Islet of Langerhans (tissue), 1 donor: Measurements from ENCODE around the gene GPBP1.
"Not testable (repeated sequence)": the region's sequence is repeated elsewhere in the genome, so short reads cannot be mapped to it uniquely, and the experiment has no call there.

Source experiments
- FAIRE-seq: peaks from one replicate; lab custom pipeline; 2011; peaks lifted over from hg19 to GRCh38; lab: Jason Lieb, UNC

The GPBP1 gene

GRCh38 chr5:57177479-57178156 is 3.8 kb downstream of the GPBP1 start:
- FAIRE-seq, result no peak

DNA sequence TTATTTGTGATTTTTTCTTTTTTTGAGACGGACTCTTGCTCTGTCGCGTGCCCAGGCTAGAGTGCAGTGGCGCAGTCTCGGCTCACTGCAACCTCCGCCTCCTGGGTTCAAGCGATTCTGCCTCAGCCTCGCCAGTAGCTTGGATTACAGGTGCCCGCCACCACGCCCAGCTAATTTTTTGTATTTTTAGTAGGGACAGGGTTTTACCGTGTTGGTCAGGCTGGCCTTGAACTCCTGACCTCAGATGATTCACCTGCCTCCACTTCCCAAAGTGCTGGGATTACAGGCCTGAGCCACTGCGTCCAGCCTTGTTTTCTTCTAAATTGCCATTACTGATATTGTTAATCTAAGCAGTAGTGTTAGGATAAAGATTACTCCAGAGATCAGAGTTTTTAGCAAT is 4.4 kb downstream of the GPBP1 start:
- not testable (repeated sequence) for FAIRE-seq

- FAIRE-seq, result no peak
Observed at GRCh38 chr5:57179262-57180200, 5.7 kb downstream of the GPBP1 start.

- FAIRE-seq, result no peak
Observed at GRCh38 chr5:57181154-57181553, 7.3 kb downstream of the GPBP1 start.

- no peak for FAIRE-seq
Observed at GRCh38 chr5:57184322-57184721, 10.5 kb downstream of the GPBP1 start.

- FAIRE-seq, result no peak
Observed at GRCh38 chr5:57185313-57185712, 11.5 kb downstream of the GPBP1 start.

GRCh38 chr5:57186194-57186593 is 12.3 kb downstream of the GPBP1 start:
- no peak for FAIRE-seq

DNA sequence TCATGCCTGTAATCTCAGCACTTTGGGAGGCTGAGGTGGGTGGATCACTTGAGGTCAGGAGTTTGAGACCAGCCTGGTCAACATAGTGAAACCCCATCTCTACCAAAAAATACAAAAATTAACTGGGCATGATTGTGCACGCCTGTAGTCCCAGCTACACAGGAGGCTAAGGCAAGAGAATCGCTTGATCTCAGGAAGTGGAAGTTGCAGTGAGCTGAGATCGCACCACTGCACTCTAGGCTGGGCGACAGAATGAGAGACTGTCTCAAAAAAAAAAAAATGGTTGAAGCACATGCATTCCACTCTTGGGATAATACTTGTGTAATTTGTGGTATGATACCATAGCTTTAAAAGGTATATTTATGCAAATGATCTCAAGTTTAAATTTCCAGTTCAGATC is 14.1 kb downstream of the GPBP1 start:
- not testable (repeated sequence) for FAIRE-seq

GRCh38 chr5:57189515-57189914 is 15.7 kb downstream of the GPBP1 start:
- no peak for FAIRE-seq

DNA sequence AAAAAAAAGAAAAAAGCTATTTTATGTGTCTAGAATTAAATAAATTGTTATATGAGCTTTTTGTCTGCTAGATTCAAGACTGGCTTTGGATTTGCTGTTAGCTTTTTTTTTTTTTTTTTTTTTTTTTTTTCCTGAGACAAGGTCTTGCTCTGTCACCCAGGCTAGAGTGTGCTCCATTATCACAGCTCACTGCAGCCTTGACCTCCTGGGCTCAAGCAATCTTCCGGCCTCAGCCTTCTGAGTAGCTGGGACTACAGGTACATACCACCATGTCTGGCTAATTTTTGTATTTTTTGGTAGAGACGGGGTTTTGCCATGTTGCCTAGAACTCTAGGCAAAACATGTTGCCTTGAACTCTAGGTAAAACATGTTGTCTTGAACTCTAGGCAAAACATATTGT is 16.7 kb downstream of the GPBP1 start:
- no peak for FAIRE-seq

GRCh38 chr5:57191163-57191562 is 17.3 kb downstream of the GPBP1 start:
- no peak for FAIRE-seq

DNA sequence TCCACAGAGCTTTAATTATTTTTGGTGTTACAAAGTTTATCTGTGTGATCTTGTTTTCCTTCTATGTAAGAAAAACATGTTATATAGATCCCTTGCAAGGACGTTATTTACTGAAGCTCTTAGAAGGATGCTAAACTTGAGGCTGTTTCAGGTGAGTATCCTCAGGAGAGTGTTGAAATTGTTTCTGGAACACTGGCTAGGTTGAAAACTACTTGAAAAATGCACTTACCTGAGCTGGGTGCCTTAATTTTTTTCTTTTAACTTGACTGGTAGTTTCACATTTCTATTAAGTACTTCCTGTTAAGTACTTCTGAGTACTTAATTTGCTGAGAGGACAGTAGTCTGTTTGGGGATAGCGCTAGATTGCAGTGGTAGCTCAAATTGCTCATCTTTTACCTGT is 18.1 kb downstream of the GPBP1 start:
- no peak for FAIRE-seq

DNA sequence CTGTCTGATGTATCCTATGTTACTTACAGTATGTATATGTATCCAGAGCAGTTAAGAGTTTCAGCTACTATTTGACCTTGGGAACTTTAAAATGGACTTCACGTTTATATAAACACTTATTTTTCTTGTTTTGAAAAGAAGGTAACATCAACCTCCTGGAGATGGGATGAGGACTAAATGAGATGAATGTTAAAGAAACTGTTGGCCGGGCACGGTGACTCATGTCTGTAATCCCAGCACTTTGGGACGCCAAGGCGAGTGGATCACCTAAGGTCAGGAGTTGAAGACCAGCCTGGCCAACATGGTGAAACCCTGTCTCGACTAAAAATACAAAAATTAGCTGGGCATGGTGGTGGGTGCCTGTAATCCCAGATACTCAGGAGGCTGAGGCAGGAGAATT is 19.0 kb downstream of the GPBP1 start:
- FAIRE-seq, result not testable (repeated sequence)

- no peak for FAIRE-seq
Observed at GRCh38 chr5:57193757-57194413, 20.0 kb downstream of the GPBP1 start.

GRCh38 chr5:57194653-57195052 is 20.8 kb downstream of the GPBP1 start:
- FAIRE-seq, result no peak

- no peak for FAIRE-seq
Observed at GRCh38 chr5:57195060-57195459, 21.2 kb downstream of the GPBP1 start.

DNA sequence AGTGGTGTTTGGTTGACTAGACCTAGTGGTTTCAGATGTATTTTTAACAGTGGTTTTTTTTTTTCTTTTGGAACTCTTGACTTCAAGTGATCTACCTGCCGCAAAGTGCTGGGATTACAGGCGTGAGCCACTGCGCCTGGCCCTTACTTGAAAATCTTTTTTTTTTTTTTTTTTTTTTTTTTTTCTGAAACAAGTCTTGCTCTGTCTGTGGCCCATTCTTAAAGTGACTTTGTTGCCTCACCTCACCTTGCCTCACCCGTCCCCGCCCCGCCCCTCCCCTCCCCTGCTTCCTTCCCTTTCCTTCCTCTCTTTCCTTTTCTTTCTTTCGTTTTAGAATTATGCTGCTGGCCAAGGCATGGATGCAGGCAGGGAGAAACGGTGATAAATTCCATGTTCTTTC is 26.0 kb downstream of the GPBP1 start:
- no peak for FAIRE-seq

GRCh38 chr5:57202811-57203210 is 29.0 kb downstream of the GPBP1 start:
- FAIRE-seq, result no peak

GRCh38 chr5:57207007-57207653 is 33.3 kb downstream of the GPBP1 start:
- FAIRE-seq, result no peak

DNA sequence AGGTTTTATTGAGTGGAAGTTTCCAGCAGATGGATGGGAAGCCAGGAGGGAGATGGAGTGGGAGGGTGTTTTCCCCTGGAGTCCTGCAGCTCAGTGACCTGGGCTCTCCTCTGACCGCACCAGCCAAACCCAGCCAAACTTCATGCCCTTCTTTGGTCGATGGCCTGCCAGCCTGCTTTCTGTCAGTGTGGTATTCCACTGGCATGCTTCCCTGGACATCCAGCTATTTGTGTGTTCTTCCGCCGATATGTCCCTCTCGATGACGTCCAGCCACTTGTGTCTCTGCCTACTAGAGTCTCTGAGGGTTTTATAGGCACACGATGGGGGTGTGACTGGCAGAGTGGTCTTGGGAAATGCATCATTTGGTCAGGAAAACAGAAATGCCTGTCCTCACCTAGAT is 33.8 kb downstream of the GPBP1 start:
- no peak for FAIRE-seq

DNA sequence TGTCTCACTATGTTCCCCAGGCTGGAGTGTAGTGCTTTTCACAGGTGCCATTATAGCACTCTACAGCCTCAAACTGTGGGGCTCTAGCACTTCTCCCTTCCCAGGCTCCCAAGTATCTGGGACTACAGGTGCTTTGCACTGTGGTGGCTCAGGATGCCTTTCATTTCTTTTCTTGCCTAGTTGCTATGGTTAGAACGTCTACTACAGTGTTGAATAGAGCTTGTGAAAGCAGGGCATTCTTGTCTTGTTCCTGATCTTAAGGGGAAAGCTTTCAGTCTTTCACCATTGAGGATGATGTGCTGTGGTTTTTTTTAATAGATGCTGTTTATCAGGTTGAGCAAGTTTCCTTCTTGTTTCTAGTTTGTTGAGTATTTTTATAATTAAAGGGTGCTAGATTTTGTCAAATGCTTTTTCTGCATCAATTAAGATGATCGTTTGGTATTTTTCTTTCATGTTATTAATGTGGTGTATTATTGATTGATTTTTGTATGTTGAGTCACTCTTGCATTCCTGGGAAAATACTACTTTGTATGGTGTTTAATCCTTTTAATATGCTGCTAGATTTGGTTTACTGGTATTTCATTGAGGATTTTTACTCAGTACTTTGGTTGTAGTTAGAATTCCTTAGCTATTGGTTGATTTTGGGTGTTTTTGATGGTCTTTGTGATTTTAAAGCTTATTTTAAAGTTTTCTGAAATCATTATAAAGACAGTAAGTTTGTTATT is 35.6 kb downstream of the GPBP1 start:
- FAIRE-seq, result peak; percentile 72

GRCh38 chr5:57210633-57211032 is 36.8 kb downstream of the GPBP1 start:
- no peak for FAIRE-seq
